Tibial artery (tissue), 4 donors: Measurements from ENCODE around the gene RANBP3.
A peak's percentile ranks its signal among the peaks of the same experiment; 100 is the strongest.

Experiments used
- DNase-seq, 2 donors: peaks; one replicate each; pipeline ENCODE4 v3.0.0-alpha.2; 2019
- H3K27ac ChIP-seq, 2 donors: fragments of 200-600 bp; sonication (generic) in 1 of 2; 1 replicate in 1 of 2; 2 replicates in 1 of 2; pipeline ENCODE4 v1.5.1; 2018 to 2019; ENCODE audit warnings: mild to moderate bottlenecking in 1 of 2
- H3K27me3 ChIP-seq, 2 donors: fragments of 200-600 bp; sonication (generic) in 1 of 2; one replicate each; pipeline versions ENCODE4 v1.5.1 to v1.6.0; 2016 to 2019
- H3K36me3 ChIP-seq, 3 donors: fragments of 200-600 bp; sonication (generic) in 2 of 3; one replicate each; pipeline ENCODE4 v1.5.1; 2016 to 2019; ENCODE audit warnings: mild to moderate bottlenecking in 2 of 3
- H3K4me1 ChIP-seq, 4 donors: fragments of 200-600 bp; sonication (generic) in 2 of 4; 1 replicate in 3 of 4; 2 replicates in 1 of 4; pipeline ENCODE4 v1.5.1; 2016 to 2019
- H3K4me3 ChIP-seq, 2 donors: fragments of 200-600 bp; sonication (generic) in 1 of 2; 1 replicate in 1 of 2; 2 replicates in 1 of 2; pipeline ENCODE4 v1.5.1; 2018 to 2019; ENCODE audit warnings: mild to moderate bottlenecking in 2 of 2
- H3K9me3 ChIP-seq, 3 donors: fragments of 200-600 bp; sonication (generic) in 1 of 3; one replicate each; pipeline ENCODE4 v1.5.1; 2016 to 2019
- intact Hi-C: fragments of 100-400 bp; cut with DNase I; formaldehyde crosslinking; loops from one replicate; pipeline ENCODE4 v1.15.0; 2023; ENCODE audit warnings: low total_unique reads
- TF ChIP-seq, protein P1 (sequence below), 2 experiments: fragments of 200-600 bp in 1 of 2; fragments of 450-650 bp in 1 of 2; IDR thresholded peaks; one replicate each; pipeline ENCODE4 v1.5.1; 2017 to 2019; ENCODE audit warnings: antibody characterized with exemption in 2 of 2, mild to moderate bottlenecking in 1 of 2, moderate library complexity in 1 of 2

The RANBP3 gene

GRCh38 chr19:5893907-5894703 lies 83.8 kb downstream of the RANBP3 start:
- intact Hi-C loops = no loop called here
- H3K9me3 ChIP-seq = no peaks in the 10 kb centered on the region
- TF ChIP-seq, protein P1, sequence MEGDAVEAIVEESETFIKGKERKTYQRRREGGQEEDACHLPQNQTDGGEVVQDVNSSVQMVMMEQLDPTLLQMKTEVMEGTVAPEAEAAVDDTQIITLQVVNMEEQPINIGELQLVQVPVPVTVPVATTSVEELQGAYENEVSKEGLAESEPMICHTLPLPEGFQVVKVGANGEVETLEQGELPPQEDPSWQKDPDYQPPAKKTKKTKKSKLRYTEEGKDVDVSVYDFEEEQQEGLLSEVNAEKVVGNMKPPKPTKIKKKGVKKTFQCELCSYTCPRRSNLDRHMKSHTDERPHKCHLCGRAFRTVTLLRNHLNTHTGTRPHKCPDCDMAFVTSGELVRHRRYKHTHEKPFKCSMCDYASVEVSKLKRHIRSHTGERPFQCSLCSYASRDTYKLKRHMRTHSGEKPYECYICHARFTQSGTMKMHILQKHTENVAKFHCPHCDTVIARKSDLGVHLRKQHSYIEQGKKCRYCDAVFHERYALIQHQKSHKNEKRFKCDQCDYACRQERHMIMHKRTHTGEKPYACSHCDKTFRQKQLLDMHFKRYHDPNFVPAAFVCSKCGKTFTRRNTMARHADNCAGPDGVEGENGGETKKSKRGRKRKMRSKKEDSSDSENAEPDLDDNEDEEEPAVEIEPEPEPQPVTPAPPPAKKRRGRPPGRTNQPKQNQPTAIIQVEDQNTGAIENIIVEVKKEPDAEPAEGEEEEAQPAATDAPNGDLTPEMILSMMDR (IDR thresholded peaks at IDR 0.05) = no peak
- no peak for DNase-seq
- peaks cover 0 to 38% of the 10 kb centered on the region in 2 donors for H3K27me3 ChIP-seq
- no peak overlapping the region for H3K4me3 ChIP-seq
- peak overlapping the region in 1 of 2 donors; percentile 41 for H3K27ac ChIP-seq
- peaks cover 15 to 32% (median 26%) of the 10 kb centered on the region in 3 donors for H3K36me3 ChIP-seq
- peaks cover 0 to 44% (median 22%) of the 10 kb centered on the region in 4 donors for H3K4me1 ChIP-seq

GRCh38 chr19:5893296-5893903 lies 84.5 kb downstream of the RANBP3 start:
- no peak for DNase-seq
- Histone ChIP-seq H3K4me1 (peaks cover 0 to 44% (median 22%) of the 10 kb centered on the region in 4 donors), H3K36me3 (peaks cover 15 to 32% (median 26%) of the 10 kb centered on the region in 3 donors), H3K27me3 (peaks cover 0 to 38% of the 10 kb centered on the region in 2 donors), H3K27ac (no peak overlapping the region), H3K9me3 (no peaks in the 10 kb centered on the region), H3K4me3 (no peak overlapping the region)
- intact Hi-C loops = no loop called here
- TF ChIP-seq, protein P1 (IDR thresholded peaks at IDR 0.05) = no peak

- Histone ChIP-seq H3K4me3 (no peak overlapping the region), H3K36me3 (peaks cover 15 to 32% (median 26%) of the 10 kb centered on the region in 3 donors), H3K27me3 (peaks cover 0 to 38% of the 10 kb centered on the region in 2 donors), H3K27ac (no peak overlapping the region), H3K4me1 (peaks cover 0 to 39% (median 22%) of the 10 kb centered on the region in 4 donors), H3K9me3 (no peaks in the 10 kb centered on the region)
- TF ChIP-seq, protein P1 (IDR thresholded peaks at IDR 0.05) = no peak
- no peak for DNase-seq
- intact Hi-C loops = no loop called here
These were observed 85.1 kb downstream of the RANBP3 start for GRCh38 chr19:5892772-5893275.

DNA sequence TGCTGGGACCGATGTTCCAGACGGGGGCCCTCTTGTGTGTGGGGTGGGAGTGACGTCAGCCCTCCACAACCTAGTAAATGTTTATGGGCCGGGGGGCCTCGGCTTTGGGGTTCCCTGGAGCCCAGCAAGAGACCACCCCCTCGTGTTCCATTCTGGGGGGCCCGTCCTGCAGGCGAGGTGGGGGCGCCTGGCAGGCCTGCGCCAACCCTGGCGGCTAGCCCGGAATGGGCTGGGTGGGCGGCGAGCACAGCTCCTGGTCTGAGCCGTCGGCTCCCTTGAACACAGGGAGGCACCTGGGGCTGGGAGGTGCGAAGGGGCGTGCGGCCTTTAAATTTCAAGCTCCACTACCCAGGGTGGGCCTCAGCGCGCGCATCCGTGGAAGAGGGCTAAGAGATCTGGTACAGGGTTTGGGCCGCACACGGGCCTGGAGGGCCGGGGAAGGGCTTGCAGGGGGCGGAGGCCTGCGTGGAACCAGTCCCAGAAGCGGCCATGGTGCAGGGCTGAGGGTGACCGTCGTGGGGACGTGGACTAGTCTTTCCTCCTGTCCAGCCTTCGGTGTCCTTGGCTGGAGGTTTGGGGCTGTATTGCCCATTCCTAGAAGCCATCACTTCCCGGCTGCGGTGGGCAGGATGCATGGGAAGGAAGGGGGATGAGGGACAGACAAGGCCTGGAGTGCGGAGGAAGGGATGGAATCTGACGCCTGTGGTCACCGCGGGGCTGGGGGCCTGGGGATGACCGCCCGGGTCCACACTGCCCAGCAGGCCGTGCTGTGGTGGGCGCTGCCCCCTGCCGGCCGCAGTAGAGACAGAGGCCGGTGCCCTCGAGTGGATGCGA lies 85.8 kb downstream of the RANBP3 start:
- peaks cover 0 to 32% (median 22%) of the 10 kb centered on the region in 4 donors for H3K4me1 ChIP-seq
- no peaks in the 10 kb centered on the region for H3K9me3 ChIP-seq
- H3K27me3 ChIP-seq = peaks cover 0 to 38% of the 10 kb centered on the region in 2 donors
- no peak overlapping the region for H3K27ac ChIP-seq
- TF ChIP-seq, protein P1 (IDR thresholded peaks at IDR 0.05) = peak; percentile 45
- no peak overlapping the region for H3K4me3 ChIP-seq
- peaks cover 15 to 29% (median 24%) of the 10 kb centered on the region in 3 donors for H3K36me3 ChIP-seq
- DNase-seq = no peak
- intact Hi-C loops = no loop called here

DNA sequence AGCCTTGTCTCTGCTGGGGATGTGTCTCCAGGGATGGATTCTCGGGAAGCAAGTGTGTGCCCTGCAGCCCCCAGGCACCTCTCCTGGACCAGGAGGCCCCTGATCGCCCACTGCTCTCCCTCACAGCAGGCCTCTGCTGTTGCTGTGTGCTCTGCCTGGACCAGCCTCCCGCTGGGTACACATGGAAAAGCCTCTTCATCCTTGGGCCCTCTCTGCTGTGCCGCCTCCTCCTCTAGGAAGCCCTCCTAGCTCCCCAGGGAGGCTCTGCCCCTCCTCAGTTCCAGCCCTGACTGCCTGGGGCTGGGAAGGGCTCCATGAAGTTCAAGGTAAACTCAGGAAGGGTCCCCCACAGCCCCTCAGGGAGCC lies 86.4 kb downstream of the RANBP3 start:
- intact Hi-C loops = no loop called here
- TF ChIP-seq, protein P1 (IDR thresholded peaks at IDR 0.05) = no peak
- Histone ChIP-seq H3K27me3 (peaks cover 0 to 44% of the 10 kb centered on the region in 2 donors), H3K4me1 (peaks cover 0 to 32% (median 22%) of the 10 kb centered on the region in 4 donors), H3K36me3 (peaks cover 11 to 23% (median 18%) of the 10 kb centered on the region in 3 donors), H3K27ac (no peak overlapping the region), H3K9me3 (no peaks in the 10 kb centered on the region), H3K4me3 (no peak overlapping the region)
- DNase-seq = no peak
